Trophoblast cell (in vitro differentiated cells and primary cell): ENCODE data around the gene PLK5.

Source experiments
- DNase-seq, 2 donors: peaks; one replicate each; pipeline ENCODE4 v3.0.0-alpha.2; 2016
- H2AFZ ChIP-seq: 2 replicates; pipeline ENCODE4 v1.6.1; 2013; ENCODE audit warnings: low read length, moderate library complexity, mild to moderate bottlenecking; ENCODE audit not compliant: insufficient read depth, poor library complexity
- H2AK5ac ChIP-seq: 2 replicates; pipeline ENCODE4 v1.6.1; 2013; ENCODE audit warnings: mild to moderate bottlenecking, low read length
- H2BK120ac ChIP-seq: 2 replicates; pipeline ENCODE4 v1.6.1; 2013; ENCODE audit warnings: low read length, mild to moderate bottlenecking, moderate library complexity; ENCODE audit not compliant: insufficient read depth, poor library complexity
- H2BK12ac ChIP-seq: 2 replicates; pipeline ENCODE4 v1.6.1; 2013; ENCODE audit warnings: mild to moderate bottlenecking, low read length, moderate library complexity
- H2BK5ac ChIP-seq: 2 replicates; pipeline ENCODE4 v1.6.1; 2013; ENCODE audit warnings: low read length, low read depth, moderate library complexity, mild to moderate bottlenecking; ENCODE audit not compliant: poor library complexity
- H3K14ac ChIP-seq: 2 replicates; pipeline ENCODE4 v1.6.1; 2013; ENCODE audit warnings: mild to moderate bottlenecking, low read length
- H3K18ac ChIP-seq: 2 replicates; pipeline ENCODE4 v1.6.1; 2013; ENCODE audit warnings: mild to moderate bottlenecking, low read length
- H3K23ac ChIP-seq: 2 replicates; pipeline ENCODE4 v1.6.1; 2013; ENCODE audit warnings: low read length
- H3K27ac ChIP-seq: 2 replicates; pipeline ENCODE4 v1.5.1; 2013; ENCODE audit warnings: low read depth, mild to moderate bottlenecking, inconsistent platforms, low read length, moderate library complexity
- H3K27me3 ChIP-seq: 2 replicates; pipeline ENCODE4 v1.6.1; 2013; ENCODE audit warnings: inconsistent platforms, mild to moderate bottlenecking, low read length, moderate library complexity; ENCODE audit not compliant: insufficient read depth
- H3K36me3 ChIP-seq, 2 experiments: 1 replicate in 1 of 2; 2 replicates in 1 of 2; pipeline ENCODE4 v1.6.1; 2013; ENCODE audit warnings: low read length in 2 of 2, mild to moderate bottlenecking in 2 of 2, moderate library complexity in 1 of 2; ENCODE audit not compliant: insufficient read depth in 2 of 2, control insufficient read depth in 1 of 2
- H3K4ac ChIP-seq: 2 replicates; pipeline ENCODE4 v1.6.1; 2013; ENCODE audit warnings: low read depth, mild to moderate bottlenecking, low read length, moderate library complexity
- H3K4me1 ChIP-seq, 2 experiments: 1 replicate in 1 of 2; 2 replicates in 1 of 2; pipeline ENCODE4 v1.6.1; 2013; ENCODE audit warnings: low read length in 2 of 2, mild to moderate bottlenecking in 2 of 2, moderate library complexity in 1 of 2; ENCODE audit not compliant: insufficient read depth in 2 of 2, control insufficient read depth in 1 of 2
- H3K4me2 ChIP-seq: 2 replicates; pipeline ENCODE4 v1.6.1; 2013; ENCODE audit warnings: inconsistent platforms, mild to moderate bottlenecking, low read length, moderate library complexity
- H3K4me3 ChIP-seq: 2 replicates; pipeline ENCODE4 v1.5.1; 2013; ENCODE audit warnings: mild to moderate bottlenecking, low read depth, low read length, inconsistent platforms
- H3K79me1 ChIP-seq: one replicate; pipeline ENCODE4 v1.6.1; 2013; ENCODE audit warnings: low read length
- H3K79me2 ChIP-seq: 2 replicates; pipeline ENCODE4 v1.6.1; 2013; ENCODE audit warnings: low read length, mild to moderate bottlenecking; ENCODE audit not compliant: control insufficient read depth, insufficient read depth, poor library complexity
- H3K9ac ChIP-seq: 2 replicates; pipeline ENCODE4 v1.6.1; 2013; ENCODE audit warnings: mild to moderate bottlenecking, low read length
- H3K9me3 ChIP-seq: 2 replicates; pipeline ENCODE4 v1.6.1; 2013; ENCODE audit warnings: low read depth, mild to moderate bottlenecking, control low read depth, inconsistent platforms, low read length; ENCODE audit not compliant: insufficient read depth
- H4K12ac ChIP-seq: 2 replicates; pipeline ENCODE4 v1.6.1; 2013; ENCODE audit warnings: low read depth, mild to moderate bottlenecking, low read length, moderate library complexity
- H4K8ac ChIP-seq: 2 replicates; pipeline ENCODE4 v1.6.1; 2013; ENCODE audit warnings: low read depth, mild to moderate bottlenecking, low read length, moderate library complexity
- H4K91ac ChIP-seq: one replicate; pipeline ENCODE4 v1.6.1; 2013; ENCODE audit warnings: low read depth, mild to moderate bottlenecking, low read length, moderate library complexity
- WGBS: extraction: QIAGEN DNeasy Blood & Tissue Kit; methylation state at CpG from one replicate; pipeline ENCODE4 v1.1.7; 2013; ENCODE audit warnings: missing lambda C conversion rate; ENCODE audit not compliant: insufficient read length, insufficient coverage; ENCODE audit errors: extremely low coverage; 5-methylcytosine and 5-hydroxymethylcytosine counted together

PLK5 gene

DNA sequence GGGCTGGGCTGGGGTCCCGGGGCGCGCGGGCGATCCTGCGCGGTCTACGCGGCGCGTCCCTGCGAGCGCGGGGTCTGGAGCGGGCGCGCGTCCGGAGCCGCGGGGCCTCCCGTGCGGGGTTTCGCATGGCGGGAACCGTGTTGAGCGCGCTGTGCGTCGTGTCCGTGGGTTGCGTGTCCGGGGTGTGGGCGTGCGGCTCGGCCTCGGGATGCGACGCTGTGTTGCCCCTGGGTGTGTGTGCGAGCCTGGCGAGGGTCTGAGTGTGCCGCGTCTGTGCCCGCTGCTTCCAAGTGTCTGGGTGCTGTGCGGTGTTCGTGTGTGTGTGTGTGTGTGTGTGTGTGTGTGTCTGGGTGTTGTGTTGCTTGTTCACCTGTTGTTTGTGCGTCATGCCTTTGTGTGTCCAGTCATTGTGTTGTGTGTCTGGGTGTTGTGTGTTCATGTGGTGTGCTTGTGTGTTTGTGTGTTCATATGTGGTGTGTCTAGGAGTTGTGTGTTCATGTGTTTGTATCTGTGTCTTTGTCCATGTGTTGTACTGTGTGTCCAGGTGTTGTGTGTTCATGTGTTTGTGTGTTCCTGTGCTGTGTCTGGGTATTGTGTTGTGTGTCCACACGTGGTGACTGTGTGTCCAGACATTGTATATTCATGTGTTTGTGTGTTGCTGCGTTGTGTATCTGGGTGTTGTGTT, 552 bp downstream of the PLK5 start:
- Histone ChIP-seq H3K4me2 (peak overlapping the region; percentile 51), H4K12ac (no peak overlapping the region), H3K27me3 (peaks cover 20% of the 10 kb centered on the region), H3K23ac (no peak overlapping the region), H2AFZ (no peak overlapping the region), H4K91ac (no peak overlapping the region), H3K79me1 (no peaks in the 10 kb centered on the region), H3K9me3 (peaks cover 19% of the 10 kb centered on the region), H3K4me3 (peak overlapping the region; percentile 49), H2BK12ac (no peak overlapping the region), H3K36me3 (no peaks in the 10 kb centered on the region), H3K9ac (no peak overlapping the region), H3K14ac (no peak overlapping the region), H3K4me1 (no peaks in the 10 kb centered on the region), H2AK5ac (no peak overlapping the region), H2BK5ac (no peak overlapping the region), H4K8ac (no peak overlapping the region), H3K18ac (no peak overlapping the region), H3K79me2 (no peaks in the 10 kb centered on the region), H3K27ac (no peak overlapping the region), H2BK120ac (no peak overlapping the region), H3K4ac (no peak overlapping the region)
- DNase-seq = no peak
- WGBS = no CpG with 5 or more reads among the region's 49 CpGs

DNA sequence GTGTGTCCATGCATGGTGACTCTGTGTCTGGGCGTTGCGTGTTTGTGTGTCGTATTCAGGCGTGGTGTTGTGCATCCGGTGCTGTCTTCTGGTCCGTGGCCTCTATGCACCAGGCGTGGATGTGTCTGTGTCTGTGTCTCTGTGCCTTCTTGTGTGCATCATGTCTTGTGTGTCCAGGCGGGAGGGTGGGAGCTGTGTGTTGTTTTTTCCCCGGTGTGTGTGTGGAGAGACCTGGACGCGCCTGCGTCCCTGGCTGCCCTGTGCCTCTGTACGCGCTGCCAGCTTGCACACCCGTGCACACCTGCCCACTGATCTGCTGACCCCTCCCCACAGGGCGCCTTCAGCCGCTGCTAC, 1.1 kb downstream of the PLK5 start:
- no peak for DNase-seq
- H3K23ac ChIP-seq = no peak overlapping the region
- WGBS = no CpG with 5 or more reads among the region's 17 CpGs
- H4K12ac ChIP-seq = no peak overlapping the region
- H4K8ac ChIP-seq = no peak overlapping the region
- H3K9ac ChIP-seq = no peak overlapping the region
- no peak overlapping the region for H3K18ac ChIP-seq
- no peak overlapping the region for H2AK5ac ChIP-seq
- H3K9me3 ChIP-seq = peaks cover 19% of the 10 kb centered on the region
- H2AFZ ChIP-seq = no peak overlapping the region
- no peaks in the 10 kb centered on the region for H3K36me3 ChIP-seq
- no peak overlapping the region for H3K4me2 ChIP-seq
- H3K79me1 ChIP-seq = no peaks in the 10 kb centered on the region
- H3K27me3 ChIP-seq = peaks cover 20% of the 10 kb centered on the region
- no peak overlapping the region for H3K14ac ChIP-seq
- no peak overlapping the region for H3K4ac ChIP-seq
- peak overlapping the region; percentile 23 for H3K4me3 ChIP-seq
- no peak overlapping the region for H4K91ac ChIP-seq
- H2BK5ac ChIP-seq = no peak overlapping the region
- H3K4me1 ChIP-seq = no peaks in the 10 kb centered on the region
- H3K27ac ChIP-seq = no peak overlapping the region
- H2BK120ac ChIP-seq = no peak overlapping the region
- H3K79me2 ChIP-seq = no peaks in the 10 kb centered on the region
- H2BK12ac ChIP-seq = no peak overlapping the region

DNA sequence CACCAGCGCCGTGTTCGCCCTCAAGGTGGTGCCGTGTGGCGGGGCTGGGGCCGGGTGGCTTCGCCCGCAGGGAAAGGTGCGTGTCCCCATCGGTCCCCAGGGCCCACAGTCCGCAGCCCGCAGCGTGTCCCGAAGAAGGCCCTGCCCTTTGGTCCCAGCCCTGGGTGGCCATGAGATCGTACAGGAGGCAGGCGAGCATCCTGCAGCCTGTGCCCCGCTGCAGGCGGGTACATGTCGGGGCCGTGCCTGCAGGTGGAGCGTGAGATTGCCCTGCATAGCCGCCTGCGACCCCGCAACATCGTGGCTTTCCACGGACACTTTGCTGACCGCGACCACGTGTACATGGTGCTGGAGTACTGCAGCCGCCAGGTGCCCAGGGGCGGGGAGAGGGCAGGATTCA, 1.5 kb downstream of the PLK5 start:
- Histone ChIP-seq H3K27me3 (peaks cover 20% of the 10 kb centered on the region), H4K12ac (no peak overlapping the region), H2BK5ac (no peak overlapping the region), H3K18ac (no peak overlapping the region), H3K9ac (no peak overlapping the region), H2AK5ac (no peak overlapping the region), H2BK12ac (no peak overlapping the region), H3K23ac (no peak overlapping the region), H3K4me2 (no peak overlapping the region), H3K27ac (no peak overlapping the region), H3K79me1 (no peaks in the 10 kb centered on the region), H4K91ac (no peak overlapping the region), H3K9me3 (peaks cover 19% of the 10 kb centered on the region), H3K14ac (no peak overlapping the region), H2AFZ (no peak overlapping the region), H3K4me1 (no peaks in the 10 kb centered on the region), H3K36me3 (no peaks in the 10 kb centered on the region), H3K4me3 (no peak overlapping the region), H3K4ac (no peak overlapping the region), H3K79me2 (no peaks in the 10 kb centered on the region), H4K8ac (no peak overlapping the region), H2BK120ac (no peak overlapping the region)
- peak in 1 of 2 donors; percentile 27 for DNase-seq
- WGBS = no CpG with 5 or more reads among the region's 31 CpGs

- Histone ChIP-seq H3K23ac (no peak overlapping the region), H3K18ac (no peak overlapping the region), H3K27ac (no peak overlapping the region), H2AK5ac (no peak overlapping the region), H4K12ac (no peak overlapping the region), H3K9me3 (peaks cover 19% of the 10 kb centered on the region), H3K4me3 (no peak overlapping the region), H2BK5ac (no peak overlapping the region), H2AFZ (no peak overlapping the region), H3K4ac (no peak overlapping the region), H3K14ac (no peak overlapping the region), H3K79me1 (no peaks in the 10 kb centered on the region), H3K79me2 (no peaks in the 10 kb centered on the region), H2BK120ac (no peak overlapping the region), H4K8ac (no peak overlapping the region), H2BK12ac (no peak overlapping the region), H3K36me3 (no peaks in the 10 kb centered on the region), H3K4me1 (no peaks in the 10 kb centered on the region), H3K4me2 (no peak overlapping the region), H3K9ac (no peak overlapping the region), H3K27me3 (peaks cover 20% of the 10 kb centered on the region), H4K91ac (no peak overlapping the region)
- DNase-seq = no peak
- no CpG with 5 or more reads among the region's 33 CpGs for WGBS
Measured at GRCh38 chr19:1526066-1526778, 2.3 kb downstream of the PLK5 start.
